Gastrocnemius medialis (tissue), 4 donors: ENCODE data around the gene NEDD4.

ENCODE experiments used
- POLR2A ChIP-seq, 2 donors: fragments of 450-650 bp; IDR thresholded peaks; one replicate each; pipeline ENCODE4 v1.6.1; 2017; ENCODE audit warnings: antibody characterized with exemption in 2 of 2, mild to moderate bottlenecking in 2 of 2, moderate library complexity in 2 of 2
- TF ChIP-seq, protein P1 (sequence below), 5 experiments: fragments of 450-650 bp in 3 of 5; fragments of 200-600 bp in 2 of 5; sonication (generic) in 2 of 5; IDR thresholded peaks in 4 of 5; conservative IDR thresholded peaks in 1 of 5; 1 replicate in 4 of 5; 2 replicates in 1 of 5; pipeline ENCODE4 v1.5.1; 2016 to 2019; ENCODE audit warnings: antibody characterized with exemption in 5 of 5, mild to moderate bottlenecking in 3 of 5, moderate library complexity in 3 of 5

DNA sequence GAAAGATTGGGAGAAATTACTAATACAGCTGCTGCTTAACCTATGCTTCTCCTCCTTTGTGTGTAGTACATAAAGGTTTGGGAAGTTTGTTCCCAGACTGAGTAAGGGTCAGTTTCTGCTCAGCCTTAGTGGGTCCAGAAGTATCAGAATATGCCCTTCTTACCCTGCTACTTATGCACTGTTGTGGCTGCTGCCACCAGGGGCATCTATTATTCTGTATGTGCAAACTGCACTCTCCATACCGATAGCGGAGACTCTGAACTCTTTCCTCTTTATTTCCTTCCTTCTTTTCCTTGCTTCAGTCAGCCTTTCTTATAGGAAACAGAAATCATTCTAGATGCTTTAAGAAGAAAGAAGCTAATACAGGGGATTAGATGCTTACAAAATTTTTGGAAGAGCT lies 4.0 kb downstream of the NEDD4 start:
- TF ChIP-seq, protein P1, sequence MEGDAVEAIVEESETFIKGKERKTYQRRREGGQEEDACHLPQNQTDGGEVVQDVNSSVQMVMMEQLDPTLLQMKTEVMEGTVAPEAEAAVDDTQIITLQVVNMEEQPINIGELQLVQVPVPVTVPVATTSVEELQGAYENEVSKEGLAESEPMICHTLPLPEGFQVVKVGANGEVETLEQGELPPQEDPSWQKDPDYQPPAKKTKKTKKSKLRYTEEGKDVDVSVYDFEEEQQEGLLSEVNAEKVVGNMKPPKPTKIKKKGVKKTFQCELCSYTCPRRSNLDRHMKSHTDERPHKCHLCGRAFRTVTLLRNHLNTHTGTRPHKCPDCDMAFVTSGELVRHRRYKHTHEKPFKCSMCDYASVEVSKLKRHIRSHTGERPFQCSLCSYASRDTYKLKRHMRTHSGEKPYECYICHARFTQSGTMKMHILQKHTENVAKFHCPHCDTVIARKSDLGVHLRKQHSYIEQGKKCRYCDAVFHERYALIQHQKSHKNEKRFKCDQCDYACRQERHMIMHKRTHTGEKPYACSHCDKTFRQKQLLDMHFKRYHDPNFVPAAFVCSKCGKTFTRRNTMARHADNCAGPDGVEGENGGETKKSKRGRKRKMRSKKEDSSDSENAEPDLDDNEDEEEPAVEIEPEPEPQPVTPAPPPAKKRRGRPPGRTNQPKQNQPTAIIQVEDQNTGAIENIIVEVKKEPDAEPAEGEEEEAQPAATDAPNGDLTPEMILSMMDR (IDR thresholded peaks at IDR 0.05 in 4 of 5, conservative IDR thresholded peaks at IDR 0.05 in 1 of 5) = no peak
- TF ChIP-seq POLR2A (IDR thresholded peaks at IDR 0.05) = no peak
